ENCODE results near the gene C1orf35. TPM values are rescaled to one million over a fixed set of nuclear protein-coding genes. Genes with fewer than 3 reads are reported as not detected.

Gene C1orf35
- total RNA-seq, 1 donor from 2014 or later: 20.2 TPM

DNA sequence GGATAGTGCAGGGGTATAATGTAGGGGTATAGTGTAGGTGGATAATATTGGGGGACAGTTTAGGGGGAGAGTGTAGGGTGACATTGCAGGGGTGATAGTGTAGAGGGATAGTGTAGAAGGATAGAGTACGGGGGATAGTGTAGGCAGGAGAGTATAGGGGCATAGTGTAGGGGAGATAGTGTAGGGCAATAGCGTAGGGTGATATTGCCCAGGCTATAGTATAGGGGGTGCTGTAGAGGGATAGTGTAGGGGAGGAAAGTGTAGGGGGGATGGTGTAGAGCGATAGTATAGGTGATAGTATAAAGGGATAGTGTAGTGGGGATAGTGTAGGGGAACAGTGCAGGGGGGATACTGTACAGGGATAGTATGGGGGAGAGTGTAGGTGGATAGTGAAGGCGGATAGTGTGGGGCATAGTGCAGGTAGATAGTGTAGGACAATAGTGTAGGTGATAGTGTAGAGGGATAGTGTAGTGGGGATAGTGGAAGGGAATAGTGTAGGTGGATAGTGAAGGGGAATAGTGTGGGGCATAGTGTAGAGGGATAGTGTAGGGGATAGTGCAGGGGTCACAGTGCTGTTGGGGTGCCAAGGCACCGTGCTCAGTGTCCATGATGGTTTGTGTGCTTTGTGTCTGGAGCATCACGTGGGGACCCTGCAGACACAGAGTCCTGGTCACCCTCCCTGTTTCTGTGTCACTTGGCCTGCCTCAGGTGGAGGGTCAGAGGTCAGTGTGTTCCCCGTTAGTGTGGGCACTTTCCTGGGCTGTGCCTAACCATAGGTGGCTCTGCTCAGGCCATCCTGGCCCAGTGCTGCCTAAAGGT is 31.1 kb downstream of the C1orf35 start:
- Mint-ChIP-seq H3K27ac (no peak overlapping the region), H3K9me3 (ENCODE audit: low read depth) (no peaks in the 10 kb centered on the region), H3K4me3 (ENCODE audit: low read depth) (no peak overlapping the region), H3K36me3 (ENCODE audit: insufficient read depth) (no peaks in the 10 kb centered on the region), H3K27me3 (peaks cover 34% of the 10 kb centered on the region), H3K4me1 (ENCODE audit: low read depth) (no peaks in the 10 kb centered on the region)
- TF ChIP-seq, protein P1, sequence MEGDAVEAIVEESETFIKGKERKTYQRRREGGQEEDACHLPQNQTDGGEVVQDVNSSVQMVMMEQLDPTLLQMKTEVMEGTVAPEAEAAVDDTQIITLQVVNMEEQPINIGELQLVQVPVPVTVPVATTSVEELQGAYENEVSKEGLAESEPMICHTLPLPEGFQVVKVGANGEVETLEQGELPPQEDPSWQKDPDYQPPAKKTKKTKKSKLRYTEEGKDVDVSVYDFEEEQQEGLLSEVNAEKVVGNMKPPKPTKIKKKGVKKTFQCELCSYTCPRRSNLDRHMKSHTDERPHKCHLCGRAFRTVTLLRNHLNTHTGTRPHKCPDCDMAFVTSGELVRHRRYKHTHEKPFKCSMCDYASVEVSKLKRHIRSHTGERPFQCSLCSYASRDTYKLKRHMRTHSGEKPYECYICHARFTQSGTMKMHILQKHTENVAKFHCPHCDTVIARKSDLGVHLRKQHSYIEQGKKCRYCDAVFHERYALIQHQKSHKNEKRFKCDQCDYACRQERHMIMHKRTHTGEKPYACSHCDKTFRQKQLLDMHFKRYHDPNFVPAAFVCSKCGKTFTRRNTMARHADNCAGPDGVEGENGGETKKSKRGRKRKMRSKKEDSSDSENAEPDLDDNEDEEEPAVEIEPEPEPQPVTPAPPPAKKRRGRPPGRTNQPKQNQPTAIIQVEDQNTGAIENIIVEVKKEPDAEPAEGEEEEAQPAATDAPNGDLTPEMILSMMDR (IDR thresholded peaks at IDR 0.05; ENCODE audit: unreplicated experiment): no peak
- DNase-seq (ENCODE audit: low spot score, unreplicated experiment): no peak

DNA sequence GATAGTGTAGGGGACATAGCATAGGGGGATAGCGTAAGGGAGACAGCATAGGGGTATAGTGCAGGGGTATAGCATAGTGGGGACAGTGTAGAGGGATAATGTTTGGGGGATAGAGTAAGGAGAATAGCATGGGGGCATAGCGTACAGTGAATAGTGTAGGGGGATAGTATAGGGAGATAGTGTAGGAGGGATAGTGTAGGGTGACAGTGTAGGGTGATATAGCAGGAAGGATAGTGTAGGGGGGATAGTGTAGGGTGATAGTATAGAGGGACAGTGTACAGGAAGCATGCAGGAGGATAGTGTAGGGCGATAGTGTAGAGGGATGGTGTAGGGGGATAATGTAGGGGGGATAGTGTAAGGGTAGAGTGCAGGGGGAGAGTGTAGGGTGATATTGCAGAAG is 32.3 kb downstream of the C1orf35 start:
- DNase-seq (ENCODE audit: low spot score, unreplicated experiment): no peak
- Mint-ChIP-seq H3K27me3 (peaks cover 39% of the 10 kb centered on the region), H3K4me3 (ENCODE audit: low read depth) (no peak overlapping the region), H3K36me3 (ENCODE audit: insufficient read depth) (no peaks in the 10 kb centered on the region), H3K9me3 (ENCODE audit: low read depth) (no peaks in the 10 kb centered on the region), H3K4me1 (ENCODE audit: low read depth) (no peaks in the 10 kb centered on the region), H3K27ac (no peak overlapping the region)
- TF ChIP-seq, protein P1 (IDR thresholded peaks at IDR 0.05; ENCODE audit: unreplicated experiment): no peak

DNA sequence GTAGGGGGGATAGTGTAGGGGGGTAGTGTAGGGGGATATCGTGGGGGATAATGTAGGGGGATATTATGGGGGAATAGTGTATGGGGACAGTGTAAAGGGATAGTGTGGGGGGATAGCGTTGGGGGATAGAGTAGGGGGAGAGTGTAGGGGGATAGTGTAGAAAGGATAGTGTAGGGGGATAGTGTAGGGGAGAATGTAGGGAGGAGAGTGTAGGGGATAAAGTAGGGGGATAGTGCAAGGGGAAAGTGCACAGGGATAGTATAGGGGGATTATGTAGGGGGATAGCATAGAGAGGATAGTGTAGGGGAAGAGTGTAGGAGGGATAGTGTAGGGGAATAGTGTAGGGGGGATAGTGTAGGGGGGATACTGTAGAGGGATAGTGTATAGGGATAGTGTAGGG is 33.0 kb downstream of the C1orf35 start:
- Mint-ChIP-seq H3K4me3 (ENCODE audit: low read depth) (no peak overlapping the region), H3K27ac (no peak overlapping the region), H3K9me3 (ENCODE audit: low read depth) (no peaks in the 10 kb centered on the region), H3K36me3 (ENCODE audit: insufficient read depth) (no peaks in the 10 kb centered on the region), H3K4me1 (ENCODE audit: low read depth) (no peaks in the 10 kb centered on the region), H3K27me3 (peaks cover 41% of the 10 kb centered on the region)
- DNase-seq (ENCODE audit: low spot score, unreplicated experiment): no peak
- TF ChIP-seq, protein P1 (IDR thresholded peaks at IDR 0.05; ENCODE audit: unreplicated experiment): no peak

DNA sequence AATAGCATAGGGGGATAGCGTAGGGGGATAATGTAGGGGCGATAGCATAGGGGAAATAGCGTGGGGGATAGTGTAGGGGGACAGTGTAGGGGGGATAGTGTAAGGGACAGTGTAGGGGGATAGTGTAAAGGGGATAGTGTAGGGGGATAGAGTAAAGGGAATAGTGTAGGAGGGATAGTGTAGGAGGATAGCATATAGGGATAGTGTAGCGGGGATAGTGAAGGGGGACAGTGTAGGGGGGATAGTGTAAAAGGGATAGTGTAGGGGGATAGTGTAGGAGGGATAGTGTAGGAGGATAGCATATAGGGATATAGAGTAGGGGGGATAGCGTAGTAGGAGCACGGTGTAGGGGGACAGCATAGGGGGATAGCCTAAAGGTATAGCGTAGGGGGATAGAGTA is 34.8 kb downstream of the C1orf35 start:
- no peak overlapping the region for H3K4me3 Mint-ChIP-seq (ENCODE audit: low read depth)
- H3K27me3 Mint-ChIP-seq: peaks cover 34% of the 10 kb centered on the region
- TF ChIP-seq, protein P1 (IDR thresholded peaks at IDR 0.05; ENCODE audit: unreplicated experiment): no peak
- no peak for DNase-seq (ENCODE audit: low spot score, unreplicated experiment)
- H3K4me1 Mint-ChIP-seq (ENCODE audit: low read depth): no peaks in the 10 kb centered on the region
- H3K9me3 Mint-ChIP-seq (ENCODE audit: low read depth): no peaks in the 10 kb centered on the region
- no peak overlapping the region for H3K27ac Mint-ChIP-seq
- no peaks in the 10 kb centered on the region for H3K36me3 Mint-ChIP-seq (ENCODE audit: insufficient read depth)

DNA sequence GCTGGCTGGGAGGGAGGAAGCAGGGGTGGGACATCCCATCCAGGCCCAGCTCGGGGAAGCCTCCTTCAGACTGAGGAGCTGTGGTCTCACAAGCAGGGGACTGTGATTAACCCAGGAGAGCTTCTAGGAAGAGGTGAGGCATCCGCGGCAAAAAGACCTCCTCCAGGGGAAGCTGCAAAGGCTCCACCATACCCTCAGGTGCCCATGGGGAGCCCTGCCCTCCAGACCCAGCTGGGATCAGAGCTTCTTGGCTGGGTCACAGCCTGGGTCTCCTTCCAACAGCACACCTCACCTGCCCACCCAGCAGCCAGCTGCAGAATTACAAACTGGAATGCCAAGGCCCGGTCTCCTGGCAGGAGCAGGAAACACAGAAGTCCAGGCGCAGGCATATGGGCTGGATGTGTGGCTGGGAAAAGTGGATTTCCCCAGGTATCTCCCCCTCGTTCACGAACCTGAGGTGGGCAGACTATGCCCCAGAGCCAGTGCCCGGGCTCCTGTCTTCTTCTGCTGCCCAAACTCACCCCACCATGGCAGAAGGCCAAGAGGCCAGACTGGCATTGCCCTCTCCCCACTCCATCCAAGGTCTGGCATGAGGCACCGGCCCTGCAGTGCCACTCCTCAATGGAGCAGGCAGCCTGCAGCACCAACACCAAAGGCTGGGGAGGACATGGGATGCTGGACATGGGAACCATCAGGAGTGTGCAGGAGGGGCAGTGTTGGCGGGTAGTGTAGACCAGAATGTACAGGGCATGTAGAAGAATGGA is 36.1 kb downstream of the C1orf35 start:
- no peaks in the 10 kb centered on the region for H3K9me3 Mint-ChIP-seq (ENCODE audit: low read depth)
- H3K4me3 Mint-ChIP-seq (ENCODE audit: low read depth): no peak overlapping the region
- H3K27me3 Mint-ChIP-seq: peaks cover 27% of the 10 kb centered on the region
- TF ChIP-seq, protein P1 (IDR thresholded peaks at IDR 0.05; ENCODE audit: unreplicated experiment): no peak
- H3K4me1 Mint-ChIP-seq (ENCODE audit: low read depth): no peaks in the 10 kb centered on the region
- no peaks in the 10 kb centered on the region for H3K36me3 Mint-ChIP-seq (ENCODE audit: insufficient read depth)
- H3K27ac Mint-ChIP-seq: no peak overlapping the region
- DNase-seq (ENCODE audit: low spot score, unreplicated experiment): no peak

Measured in progenitor cell of endocrine pancreas (in vitro differentiated cells).